Trophoblast cell (in vitro differentiated cells and primary cell): Measurements from ENCODE around the gene TMIGD1.

Experiments
- DNase-seq, 2 donors: peaks; one replicate each; pipeline ENCODE4 v3.0.0-alpha.2; 2016
- H2AFZ ChIP-seq: 2 replicates; pipeline ENCODE4 v1.6.1; 2013; ENCODE audit warnings: low read length, moderate library complexity, mild to moderate bottlenecking; ENCODE audit not compliant: insufficient read depth, poor library complexity
- H2AK5ac ChIP-seq: 2 replicates; pipeline ENCODE4 v1.6.1; 2013; ENCODE audit warnings: mild to moderate bottlenecking, low read length
- H2BK120ac ChIP-seq: 2 replicates; pipeline ENCODE4 v1.6.1; 2013; ENCODE audit warnings: low read length, mild to moderate bottlenecking, moderate library complexity; ENCODE audit not compliant: insufficient read depth, poor library complexity
- H2BK12ac ChIP-seq: 2 replicates; pipeline ENCODE4 v1.6.1; 2013; ENCODE audit warnings: mild to moderate bottlenecking, low read length, moderate library complexity
- H2BK5ac ChIP-seq: 2 replicates; pipeline ENCODE4 v1.6.1; 2013; ENCODE audit warnings: low read length, low read depth, moderate library complexity, mild to moderate bottlenecking; ENCODE audit not compliant: poor library complexity
- H3K14ac ChIP-seq: 2 replicates; pipeline ENCODE4 v1.6.1; 2013; ENCODE audit warnings: mild to moderate bottlenecking, low read length
- H3K18ac ChIP-seq: 2 replicates; pipeline ENCODE4 v1.6.1; 2013; ENCODE audit warnings: mild to moderate bottlenecking, low read length
- H3K23ac ChIP-seq: 2 replicates; pipeline ENCODE4 v1.6.1; 2013; ENCODE audit warnings: low read length
- H3K27ac ChIP-seq: 2 replicates; pipeline ENCODE4 v1.5.1; 2013; ENCODE audit warnings: low read depth, mild to moderate bottlenecking, inconsistent platforms, low read length, moderate library complexity
- H3K27me3 ChIP-seq: 2 replicates; pipeline ENCODE4 v1.6.1; 2013; ENCODE audit warnings: inconsistent platforms, mild to moderate bottlenecking, low read length, moderate library complexity; ENCODE audit not compliant: insufficient read depth
- H3K36me3 ChIP-seq, 2 experiments: 1 replicate in 1 of 2; 2 replicates in 1 of 2; pipeline ENCODE4 v1.6.1; 2013; ENCODE audit warnings: low read length in 2 of 2, mild to moderate bottlenecking in 2 of 2, moderate library complexity in 1 of 2; ENCODE audit not compliant: insufficient read depth in 2 of 2, control insufficient read depth in 1 of 2
- H3K4ac ChIP-seq: 2 replicates; pipeline ENCODE4 v1.6.1; 2013; ENCODE audit warnings: low read depth, mild to moderate bottlenecking, low read length, moderate library complexity
- H3K4me1 ChIP-seq, 2 experiments: 1 replicate in 1 of 2; 2 replicates in 1 of 2; pipeline ENCODE4 v1.6.1; 2013; ENCODE audit warnings: low read length in 2 of 2, mild to moderate bottlenecking in 2 of 2, moderate library complexity in 1 of 2; ENCODE audit not compliant: insufficient read depth in 2 of 2, control insufficient read depth in 1 of 2
- H3K4me2 ChIP-seq: 2 replicates; pipeline ENCODE4 v1.6.1; 2013; ENCODE audit warnings: inconsistent platforms, mild to moderate bottlenecking, low read length, moderate library complexity
- H3K4me3 ChIP-seq: 2 replicates; pipeline ENCODE4 v1.5.1; 2013; ENCODE audit warnings: mild to moderate bottlenecking, low read depth, low read length, inconsistent platforms
- H3K79me1 ChIP-seq: one replicate; pipeline ENCODE4 v1.6.1; 2013; ENCODE audit warnings: low read length
- H3K79me2 ChIP-seq: 2 replicates; pipeline ENCODE4 v1.6.1; 2013; ENCODE audit warnings: low read length, mild to moderate bottlenecking; ENCODE audit not compliant: control insufficient read depth, insufficient read depth, poor library complexity
- H3K9ac ChIP-seq: 2 replicates; pipeline ENCODE4 v1.6.1; 2013; ENCODE audit warnings: mild to moderate bottlenecking, low read length
- H3K9me3 ChIP-seq: 2 replicates; pipeline ENCODE4 v1.6.1; 2013; ENCODE audit warnings: low read depth, mild to moderate bottlenecking, control low read depth, inconsistent platforms, low read length; ENCODE audit not compliant: insufficient read depth
- H4K12ac ChIP-seq: 2 replicates; pipeline ENCODE4 v1.6.1; 2013; ENCODE audit warnings: low read depth, mild to moderate bottlenecking, low read length, moderate library complexity
- H4K8ac ChIP-seq: 2 replicates; pipeline ENCODE4 v1.6.1; 2013; ENCODE audit warnings: low read depth, mild to moderate bottlenecking, low read length, moderate library complexity
- H4K91ac ChIP-seq: one replicate; pipeline ENCODE4 v1.6.1; 2013; ENCODE audit warnings: low read depth, mild to moderate bottlenecking, low read length, moderate library complexity
- WGBS: extraction: QIAGEN DNeasy Blood & Tissue Kit; methylation state at CpG from one replicate; pipeline ENCODE4 v1.1.7; 2013; ENCODE audit warnings: missing lambda C conversion rate; ENCODE audit not compliant: insufficient read length, insufficient coverage; ENCODE audit errors: extremely low coverage; 5-methylcytosine and 5-hydroxymethylcytosine counted together

Gene TMIGD1

GRCh38 chr17:30290696-30291542 lies 42.9 kb downstream of the TMIGD1 start:
- no peak overlapping the region for H2AK5ac ChIP-seq
- peaks cover 0 to 4% of the 10 kb centered on the region in 2 experiments for H3K4me1 ChIP-seq
- H3K18ac ChIP-seq: no peak overlapping the region
- no peak overlapping the region for H2BK12ac ChIP-seq
- no peaks in the 10 kb centered on the region for H3K9me3 ChIP-seq
- H3K23ac ChIP-seq: no peak overlapping the region
- peak overlapping the region; percentile 85 for H3K4me3 ChIP-seq
- H4K8ac ChIP-seq: peak overlapping the region; percentile 56
- H4K12ac ChIP-seq: no peak overlapping the region
- peaks cover 12% of the 10 kb centered on the region for H3K79me1 ChIP-seq
- peak overlapping the region; percentile 87 for H4K91ac ChIP-seq
- peak; percentile 24 to 58 for DNase-seq
- peak overlapping the region; percentile 85 for H3K9ac ChIP-seq
- no CpG with 5 or more reads among the region's 22 CpGs for WGBS
- peaks cover 9 to 14% of the 10 kb centered on the region in 2 experiments for H3K36me3 ChIP-seq
- H3K79me2 ChIP-seq: peaks cover 5% of the 10 kb centered on the region
- H3K14ac ChIP-seq: peak overlapping the region; percentile 80
- H3K4me2 ChIP-seq: peak overlapping the region; percentile 82
- H3K27me3 ChIP-seq: no peaks in the 10 kb centered on the region
- H3K27ac ChIP-seq: no peak overlapping the region
- no peak overlapping the region for H2BK120ac ChIP-seq
- no peak overlapping the region for H3K4ac ChIP-seq
- H2BK5ac ChIP-seq: no peak overlapping the region
- H2AFZ ChIP-seq: peak overlapping the region; percentile 88

- Histone ChIP-seq H2BK120ac (no peak overlapping the region), H3K4me3 (no peak overlapping the region), H3K36me3 (peaks cover 9 to 19% of the 10 kb centered on the region in 2 experiments), H3K23ac (no peak overlapping the region), H2AK5ac (no peak overlapping the region), H2BK12ac (no peak overlapping the region), H3K79me1 (peaks cover 12% of the 10 kb centered on the region), H4K91ac (no peak overlapping the region), H4K12ac (no peak overlapping the region), H3K4ac (no peak overlapping the region), H2BK5ac (no peak overlapping the region), H3K9ac (no peak overlapping the region), H3K4me1 (peaks cover 0 to 4% of the 10 kb centered on the region in 2 experiments), H3K18ac (no peak overlapping the region), H3K14ac (no peak overlapping the region), H3K4me2 (no peak overlapping the region), H3K9me3 (no peaks in the 10 kb centered on the region), H3K27me3 (no peaks in the 10 kb centered on the region), H2AFZ (no peak overlapping the region), H3K27ac (no peak overlapping the region), H3K79me2 (peaks cover 5% of the 10 kb centered on the region), H4K8ac (no peak overlapping the region)
- DNase-seq: no peak
- WGBS: no CpG with 5 or more reads among the region's 2 CpGs
Observed at GRCh38 chr17:30290077-30290476, 43.8 kb downstream of the TMIGD1 start.

DNA sequence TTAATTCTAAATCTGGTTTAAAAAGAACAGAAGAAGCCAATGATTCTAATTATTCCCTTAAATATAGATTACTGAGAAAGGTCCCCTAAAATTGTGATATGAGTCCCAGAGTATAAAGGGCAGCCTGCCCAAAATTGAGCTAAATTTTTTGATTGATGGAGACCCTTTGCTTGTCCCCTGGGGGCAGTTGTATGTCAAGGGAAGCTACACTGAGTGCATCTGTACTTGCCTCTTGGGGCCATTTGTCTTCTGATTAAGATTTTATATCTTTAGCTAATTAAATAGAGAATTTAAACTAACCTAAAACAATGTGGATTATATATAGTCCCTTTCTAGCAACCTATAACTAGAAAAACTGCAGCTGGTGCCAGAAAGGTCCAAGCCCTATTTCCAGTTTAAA lies 54.7 kb downstream of the TMIGD1 start:
- H3K36me3 ChIP-seq: peaks cover 10 to 16% of the 10 kb centered on the region in 2 experiments
- no peak overlapping the region for H3K4me2 ChIP-seq
- DNase-seq: no peak
- no peak overlapping the region for H4K12ac ChIP-seq
- no peaks in the 10 kb centered on the region for H3K79me2 ChIP-seq
- H3K9ac ChIP-seq: no peak overlapping the region
- no peak overlapping the region for H2BK120ac ChIP-seq
- H2BK5ac ChIP-seq: no peak overlapping the region
- no peak overlapping the region for H3K27ac ChIP-seq
- H3K4me3 ChIP-seq: no peak overlapping the region
- no peak overlapping the region for H4K8ac ChIP-seq
- H3K14ac ChIP-seq: no peak overlapping the region
- H4K91ac ChIP-seq: no peak overlapping the region
- no peaks in the 10 kb centered on the region for H3K9me3 ChIP-seq
- H3K79me1 ChIP-seq: no peaks in the 10 kb centered on the region
- H2BK12ac ChIP-seq: no peak overlapping the region
- no peaks in the 10 kb centered on the region for H3K4me1 ChIP-seq
- H3K27me3 ChIP-seq: no peaks in the 10 kb centered on the region
- H2AFZ ChIP-seq: no peak overlapping the region
- no peak overlapping the region for H3K23ac ChIP-seq
- no peak overlapping the region for H3K4ac ChIP-seq
- H3K18ac ChIP-seq: no peak overlapping the region
- H2AK5ac ChIP-seq: no peak overlapping the region

DNA sequence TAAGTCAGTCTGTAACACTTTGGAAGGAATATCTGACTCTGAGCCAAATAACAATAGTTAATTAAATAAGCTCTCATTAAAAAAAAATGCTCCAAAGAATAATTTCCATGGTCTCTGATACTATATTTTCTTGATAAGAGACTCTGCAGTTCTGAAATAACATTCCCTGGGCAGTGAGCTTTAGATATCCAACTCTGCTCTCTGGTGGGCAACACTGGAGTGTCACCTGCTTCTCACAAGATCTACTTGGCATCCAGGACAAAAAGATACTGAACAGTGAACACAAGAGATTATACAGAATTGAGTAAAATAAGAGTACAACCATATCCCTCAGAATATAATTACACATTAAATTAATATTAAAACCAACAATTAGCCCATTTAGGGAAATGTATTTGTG lies 55.8 kb downstream of the TMIGD1 start:
- no peak overlapping the region for H2BK120ac ChIP-seq
- peak; percentile 23 to 63 for DNase-seq
- H3K36me3 ChIP-seq: peaks cover 13 to 18% of the 10 kb centered on the region in 2 experiments
- no peaks in the 10 kb centered on the region for H3K27me3 ChIP-seq
- no peak overlapping the region for H3K27ac ChIP-seq
- H2AFZ ChIP-seq: no peak overlapping the region
- no peak overlapping the region for H3K9ac ChIP-seq
- no peak overlapping the region for H2BK5ac ChIP-seq
- no peak overlapping the region for H4K8ac ChIP-seq
- H3K9me3 ChIP-seq: no peaks in the 10 kb centered on the region
- no peak overlapping the region for H3K4ac ChIP-seq
- H4K91ac ChIP-seq: no peak overlapping the region
- H3K4me3 ChIP-seq: no peak overlapping the region
- H3K14ac ChIP-seq: no peak overlapping the region
- no peak overlapping the region for H3K4me2 ChIP-seq
- H2BK12ac ChIP-seq: no peak overlapping the region
- no peak overlapping the region for H2AK5ac ChIP-seq
- H3K18ac ChIP-seq: no peak overlapping the region
- H3K23ac ChIP-seq: no peak overlapping the region
- H4K12ac ChIP-seq: no peak overlapping the region
- H3K79me1 ChIP-seq: no peaks in the 10 kb centered on the region
- no peaks in the 10 kb centered on the region for H3K4me1 ChIP-seq
- no peaks in the 10 kb centered on the region for H3K79me2 ChIP-seq
